OCI-LY7 (cell line): Measurements from ENCODE around the gene ICA1.

Experiments used
- EZH2phosphoT487 ChIP-seq: fragments of 200-600 bp; sonication (generic); IDR thresholded peaks from 2 replicates; pipeline ENCODE4 v1.6.1; 2018; ENCODE audit warnings: low read depth, borderline replicate concordance, mild to moderate bottlenecking, mixed run types, antibody characterized with exemption, low read length, moderate library complexity, mixed read lengths
- TF ChIP-seq, protein P1 (sequence below): fragments of 200-600 bp; sonication (generic); conservative IDR thresholded peaks from 2 replicates; pipeline ENCODE4 v1.5.1; 2014; ENCODE audit warnings: mild to moderate bottlenecking, antibody characterized with exemption, low read length, moderate library complexity, mixed read lengths

DNA sequence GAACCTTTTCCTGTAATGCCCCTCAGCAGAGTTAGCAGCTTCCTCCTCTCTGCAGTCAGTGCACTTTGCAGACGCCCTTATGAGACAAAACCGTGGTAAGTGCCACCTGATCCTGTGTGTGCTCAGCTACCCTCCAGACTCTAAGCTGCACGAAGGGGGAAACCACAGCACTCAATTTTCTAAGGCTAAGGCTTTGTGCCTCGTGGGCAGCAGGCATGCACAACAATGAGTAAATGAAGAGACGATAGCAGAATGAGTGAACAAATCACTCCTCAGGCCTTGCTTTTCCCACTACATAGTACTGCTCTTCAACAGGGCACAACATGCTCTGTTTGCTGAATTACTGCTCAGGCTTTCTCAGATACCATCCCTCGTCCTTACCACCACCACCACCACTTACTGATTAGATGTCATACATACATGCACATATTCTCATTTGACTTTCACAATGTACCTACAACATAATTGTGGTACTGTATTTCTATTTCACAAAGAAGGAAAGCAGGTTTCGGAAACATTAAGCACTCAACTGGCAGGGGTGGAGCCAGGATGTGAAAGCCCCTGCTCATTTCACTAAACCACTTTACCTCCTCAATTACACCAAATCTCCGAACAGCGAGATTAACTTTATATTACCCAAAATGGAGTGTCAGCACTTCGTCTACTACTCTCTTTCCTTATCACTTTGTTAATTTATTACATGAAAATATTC is 85.4 kb downstream of the ICA1 start:
- TF ChIP-seq, protein P1, sequence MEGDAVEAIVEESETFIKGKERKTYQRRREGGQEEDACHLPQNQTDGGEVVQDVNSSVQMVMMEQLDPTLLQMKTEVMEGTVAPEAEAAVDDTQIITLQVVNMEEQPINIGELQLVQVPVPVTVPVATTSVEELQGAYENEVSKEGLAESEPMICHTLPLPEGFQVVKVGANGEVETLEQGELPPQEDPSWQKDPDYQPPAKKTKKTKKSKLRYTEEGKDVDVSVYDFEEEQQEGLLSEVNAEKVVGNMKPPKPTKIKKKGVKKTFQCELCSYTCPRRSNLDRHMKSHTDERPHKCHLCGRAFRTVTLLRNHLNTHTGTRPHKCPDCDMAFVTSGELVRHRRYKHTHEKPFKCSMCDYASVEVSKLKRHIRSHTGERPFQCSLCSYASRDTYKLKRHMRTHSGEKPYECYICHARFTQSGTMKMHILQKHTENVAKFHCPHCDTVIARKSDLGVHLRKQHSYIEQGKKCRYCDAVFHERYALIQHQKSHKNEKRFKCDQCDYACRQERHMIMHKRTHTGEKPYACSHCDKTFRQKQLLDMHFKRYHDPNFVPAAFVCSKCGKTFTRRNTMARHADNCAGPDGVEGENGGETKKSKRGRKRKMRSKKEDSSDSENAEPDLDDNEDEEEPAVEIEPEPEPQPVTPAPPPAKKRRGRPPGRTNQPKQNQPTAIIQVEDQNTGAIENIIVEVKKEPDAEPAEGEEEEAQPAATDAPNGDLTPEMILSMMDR = no peak
- TF ChIP-seq EZH2phosphoT487 = no peak
